Hematopoietic multipotent progenitor cell (in vitro differentiated cells): ENCODE results near the gene ZNF484. TPM values are rescaled to one million over a fixed set of nuclear protein-coding genes. Genes with fewer than 3 reads are reported as not detected.

Experiments
- DNase-seq, 3 donors: peaks; one replicate each; pipeline ENCODE4 v3.0.0-alpha.2; 2011 to 2015; ENCODE audit warnings: low read depth in 2 of 3, low spot score in 2 of 3
- small RNA-seq: library from RNA; depleted of rRNA; stranded (forward); fragments of <200 nt; gene quantifications from one replicate; pipeline ENCODE3, GENCODE V24; 2012
- total RNA-seq: library from RNA; depleted of rRNA; stranded (reverse); fragments of >200 nt; gene quantifications from one replicate; pipeline ENCODE4 v1.2.3, GENCODE V29; 2012

Gene ZNF484
- total RNA-seq, 1 donor = 3.8 TPM

- no peak for DNase-seq
These were observed 82.1 kb downstream of the ZNF484 start for GRCh38 chr9:92795598-92796336.

Small RNA genes within 50 kb of the gene (small RNA-seq; reads per million reads assigned to genes)
- not detected for gene RNU6-714P

Other genes starting within 250 kb of the ZNF484 start
- 10.2 TPM for gene IPPK, start 207.9 kb downstream of the ZNF484 start, total RNA-seq
- gene BICD2, start 113.2 kb downstream of the ZNF484 start, total RNA-seq = 78.9 TPM
- 59.8 TPM for gene FGD3, start 69.5 kb upstream of the ZNF484 start, total RNA-seq
- 28.0 TPM for gene SUSD3, start 180.7 kb upstream of the ZNF484 start, total RNA-seq
- gene CARD19, start 218.2 kb upstream of the ZNF484 start, total RNA-seq = 221 TPM